HepG2 (cell line): Measurements from ENCODE around the gene TSNAX. TPM values are rescaled to one million over a fixed set of nuclear protein-coding genes. Genes with fewer than 3 reads are reported as not detected.

Experiments used
- ATAC-seq: fragments of 200-7000 bp; cut with Tn5 transposase; 3 replicates; pipeline ENCODE4 v1.9.1; 2020; ENCODE audit warnings: mild to moderate bottlenecking, moderate library complexity
- BruUV-seq: library from RNA; stranded (reverse); fragments of 400-500 nt; replicated peaks from 2 replicates; lab custom pipeline; 2021; lab: Mats Ljungman, UMichigan
- CTCF ChIA-PET: fragments of 300-600 bp; formaldehyde crosslinking; extraction: SDS; loops from one replicate; lab custom pipeline; 2021; ENCODE audit warnings: low total read pairs, inconsistent platforms, low intra/inter-chr PET ratio; lab: Yijun Ruan, JAX
- POLR2A ChIA-PET: fragments of 350-600 bp; sonication (Branson Sonifier 250); formaldehyde crosslinking; loops from one replicate; lab custom pipeline; 2020; ENCODE audit warnings: antibody characterized with exemption, inconsistent platforms; lab: Yijun Ruan, JAX
- DNase-seq: peaks from one replicate; pipeline ENCODE4 v3.0.0-alpha.2; 2015; ENCODE audit warnings: low spot score
- FAIRE-seq: peaks from 3 replicates; lab custom pipeline; 2011; peaks lifted over from hg19 to GRCh38; lab: Jason Lieb, UNC
- H2AFZ ChIP-seq: one replicate; pipeline ENCODE4 v1.6.1; 2011; ENCODE audit warnings: low read length, inconsistent platforms
- H3K27ac ChIP-seq: fragments of 300-600 bp; 3 replicates; pipeline ENCODE4 v1.8.0; 2011; ENCODE audit warnings: mixed run types, mild to moderate bottlenecking, mixed read lengths, low read length, inconsistent platforms; ENCODE audit not compliant: insufficient read depth; ENCODE audit errors: extremely low read length
- H3K27me3 ChIP-seq, 2 experiments: fragments of 200-600 bp in 1 of 2; 2 replicates in 1 of 2; 3 replicates in 1 of 2; pipeline versions ENCODE4 v1.6.0 to v1.8.0; 2011; ENCODE audit warnings: low read length in 2 of 2, mild to moderate bottlenecking in 2 of 2, moderate library complexity in 2 of 2, inconsistent platforms in 1 of 2; ENCODE audit not compliant: insufficient read depth in 2 of 2, control insufficient read depth in 1 of 2
- H3K36me3 ChIP-seq, 2 experiments: fragments of 200-600 bp in 1 of 2; replicated peaks in 1 of 2; 2 replicates in 1 of 2; 3 replicates in 1 of 2; pipeline versions ENCODE4 v1.5.1 to v1.8.0; 2011; ENCODE audit warnings: low read length in 2 of 2, inconsistent platforms in 1 of 2; ENCODE audit not compliant: insufficient read depth in 2 of 2, control insufficient read depth in 1 of 2
- H3K4me1 ChIP-seq: 2 replicates; pipeline ENCODE4 v1.5.1; 2012; ENCODE audit warnings: low read length, inconsistent platforms; ENCODE audit not compliant: insufficient read depth
- H3K4me2 ChIP-seq: 2 replicates; pipeline ENCODE4 v1.6.0; 2011; ENCODE audit warnings: low read depth, low read length, inconsistent platforms
- H3K4me3 ChIP-seq, 3 experiments: fragments of 200-600 bp in 1 of 3; sonication (generic), shearing (Covaris generic) in 1 of 3; replicated peaks in 1 of 3; 2 replicates each; pipeline ENCODE4 v1.5.1; 2011 to 2016; ENCODE audit warnings: low read length in 3 of 3, inconsistent platforms in 2 of 3, low read depth in 2 of 3, mild to moderate bottlenecking in 2 of 3, control low read depth in 1 of 3, mixed read lengths in 1 of 3; ENCODE audit not compliant: insufficient read depth in 1 of 3
- H3K79me2 ChIP-seq: one replicate; pipeline ENCODE4 v1.6.1; 2011; ENCODE audit warnings: low read length, inconsistent platforms; ENCODE audit not compliant: insufficient read depth
- H3K9ac ChIP-seq: 2 replicates; pipeline ENCODE4 v1.6.0; 2011; ENCODE audit warnings: mild to moderate bottlenecking, low read depth, low read length, inconsistent platforms; ENCODE audit not compliant: insufficient read depth
- H3K9me3 ChIP-seq: 2 replicates; pipeline ENCODE4 v1.5.1; 2012; ENCODE audit warnings: mild to moderate bottlenecking, low read length
- H4K20me1 ChIP-seq: 2 replicates; pipeline ENCODE4 v1.6.0; 2011; ENCODE audit warnings: inconsistent platforms, mild to moderate bottlenecking, low read length, moderate library complexity; ENCODE audit not compliant: insufficient read depth
- ZBTB38 ChIP-seq: sonication (generic); formaldehyde crosslinking; IDR thresholded peaks from 2 replicates; pipeline ENCODE4 v1.5.1; 2020; ENCODE audit warnings: mild to moderate bottlenecking, missing genetic modification reagents
- ZSCAN31 ChIP-seq: sonication (generic); formaldehyde crosslinking; IDR thresholded peaks from 2 replicates; pipeline ENCODE4 v1.5.0; 2020; ENCODE audit warnings: low read depth, mild to moderate bottlenecking, missing genetic modification reagents
- WGBS: methylation state at CpG from one replicate; pipeline ENCODE4 v1.1.6; 2017; ENCODE audit warnings: low lambda C conversion rate; 5-methylcytosine and 5-hydroxymethylcytosine counted together
- in situ Hi-C: cut with HindIII; loops from 2 replicates; pipeline ENCODE4 v1.10.0; 2017; ENCODE audit warnings: low pct_unique_long_range_greater_than_20kb; ENCODE audit not compliant: extremely low pct_ligation_motif_present
- intact Hi-C: fragments of 100-400 bp; cut with micrococcal nuclease; formaldehyde crosslinking; loops from one replicate; pipeline ENCODE4 v1.10.0; 2022; ENCODE audit not compliant: unreplicated experiment
- polyA plus RNA-seq, 8 experiments: library from polyadenylated mRNA; depleted of rRNA in 3 of 8; stranded (reverse) in 7 of 8; unstranded in 1 of 8; fragments of >200 nt; fragmentation: Illumina TruSeq in 4 of 8; extraction: Trizol in 4 of 8; gene quantifications; 2 replicates each; pipeline versions ENCODE4 v1.2.1 to v1.2.3, GENCODE V29; 2011 to 2016; ENCODE audit warnings: low read depth in 4 of 8, missing spikeins in 1 of 8, mixed read lengths in 1 of 8; ENCODE audit not compliant: insufficient read depth in 1 of 8
- total RNA-seq, 5 experiments: library from RNA; depleted of rRNA; stranded (reverse); fragments of >200 nt; fragmentation: Illumina TruSeq; extraction: Trizol; gene quantifications; 2 replicates each; pipeline ENCODE4 v1.2.3, GENCODE V29; 2016; ENCODE audit warnings: low read depth in 1 of 5
- TF ChIP-seq, protein P1 (sequence below): sonication (generic); formaldehyde crosslinking; IDR thresholded peaks from 2 replicates; pipeline ENCODE4 v1.5.0; 2020; ENCODE audit warnings: missing genetic modification reagents
- TF ChIP-seq, protein P2 (sequence below): IDR thresholded peaks from 2 replicates; pipeline ENCODE4 v1.6.1; 2016
- TF ChIP-seq, protein P3 (sequence below): sonication (generic); formaldehyde crosslinking; IDR thresholded peaks from 2 replicates; pipeline ENCODE4 v1.4.0; 2020; ENCODE audit warnings: missing genetic modification reagents
- TF ChIP-seq, protein P4 (sequence below): sonication (generic); formaldehyde crosslinking; IDR thresholded peaks from 2 replicates; pipeline ENCODE4 v1.8.0; 2022; ENCODE audit warnings: missing genetic modification reagents, mild to moderate bottlenecking, inconsistent platforms, borderline replicate concordance

Gene TSNAX
- total and polyA plus RNA-seq, 2 of the 13 experiments (the other 11 are each of a cell fraction or from before 2014, with no cell fraction given) = 13.2 to 46.2 TPM

DNA sequence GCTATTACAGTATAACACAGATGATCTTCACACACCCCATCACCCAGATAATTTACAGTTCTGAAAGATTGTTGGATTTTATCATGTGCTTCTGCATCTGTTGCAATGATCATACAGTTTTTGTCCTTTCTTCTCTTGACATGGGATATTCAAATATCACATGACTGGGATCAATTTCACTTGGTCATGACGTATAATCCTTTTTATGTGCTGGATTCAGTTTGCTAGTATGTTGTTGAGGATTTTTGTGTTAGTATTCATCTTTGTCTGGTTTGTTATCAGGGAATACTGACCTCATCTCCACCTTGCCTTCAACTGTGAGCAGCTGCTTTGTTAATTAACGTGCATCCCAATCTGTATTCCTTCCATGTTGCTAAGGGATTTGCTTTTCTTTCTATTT is 53.4 kb downstream of the TSNAX start:
- Histone ChIP-seq H3K4me3 (no peak overlapping the region), H3K4me1 (peaks cover 14% of the 10 kb centered on the region), H3K36me3 (no peaks in the 10 kb centered on the region), H3K27me3 (no peaks in the 10 kb centered on the region), H3K4me2 (no peak overlapping the region), H3K79me2 (no peaks in the 10 kb centered on the region), H2AFZ (no peak overlapping the region), H4K20me1 (no peaks in the 10 kb centered on the region)
- CTCF ChIA-PET = no interaction called here
- ATAC-seq = no peak
- 93% methylated on average over 2 of the region's 2 CpGs for WGBS
- TF ChIP-seq, protein P1, sequence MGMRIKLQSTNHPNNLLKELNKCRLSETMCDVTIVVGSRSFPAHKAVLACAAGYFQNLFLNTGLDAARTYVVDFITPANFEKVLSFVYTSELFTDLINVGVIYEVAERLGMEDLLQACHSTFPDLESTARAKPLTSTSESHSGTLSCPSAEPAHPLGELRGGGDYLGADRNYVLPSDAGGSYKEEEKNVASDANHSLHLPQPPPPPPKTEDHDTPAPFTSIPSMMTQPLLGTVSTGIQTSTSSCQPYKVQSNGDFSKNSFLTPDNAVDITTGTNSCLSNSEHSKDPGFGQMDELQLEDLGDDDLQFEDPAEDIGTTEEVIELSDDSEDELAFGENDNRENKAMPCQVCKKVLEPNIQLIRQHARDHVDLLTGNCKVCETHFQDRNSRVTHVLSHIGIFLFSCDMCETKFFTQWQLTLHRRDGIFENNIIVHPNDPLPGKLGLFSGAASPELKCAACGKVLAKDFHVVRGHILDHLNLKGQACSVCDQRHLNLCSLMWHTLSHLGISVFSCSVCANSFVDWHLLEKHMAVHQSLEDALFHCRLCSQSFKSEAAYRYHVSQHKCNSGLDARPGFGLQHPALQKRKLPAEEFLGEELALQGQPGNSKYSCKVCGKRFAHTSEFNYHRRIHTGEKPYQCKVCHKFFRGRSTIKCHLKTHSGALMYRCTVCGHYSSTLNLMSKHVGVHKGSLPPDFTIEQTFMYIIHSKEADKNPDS (CRISPR knock-in tag) = no peak
- TF ChIP-seq, protein P2, sequence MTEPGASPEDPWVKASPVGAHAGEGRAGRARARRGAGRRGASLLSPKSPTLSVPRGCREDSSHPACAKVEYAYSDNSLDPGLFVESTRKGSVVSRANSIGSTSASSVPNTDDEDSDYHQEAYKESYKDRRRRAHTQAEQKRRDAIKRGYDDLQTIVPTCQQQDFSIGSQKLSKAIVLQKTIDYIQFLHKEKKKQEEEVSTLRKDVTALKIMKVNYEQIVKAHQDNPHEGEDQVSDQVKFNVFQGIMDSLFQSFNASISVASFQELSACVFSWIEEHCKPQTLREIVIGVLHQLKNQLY (CRISPR knock-in tag) = no peak
- TF ChIP-seq, protein P3, sequence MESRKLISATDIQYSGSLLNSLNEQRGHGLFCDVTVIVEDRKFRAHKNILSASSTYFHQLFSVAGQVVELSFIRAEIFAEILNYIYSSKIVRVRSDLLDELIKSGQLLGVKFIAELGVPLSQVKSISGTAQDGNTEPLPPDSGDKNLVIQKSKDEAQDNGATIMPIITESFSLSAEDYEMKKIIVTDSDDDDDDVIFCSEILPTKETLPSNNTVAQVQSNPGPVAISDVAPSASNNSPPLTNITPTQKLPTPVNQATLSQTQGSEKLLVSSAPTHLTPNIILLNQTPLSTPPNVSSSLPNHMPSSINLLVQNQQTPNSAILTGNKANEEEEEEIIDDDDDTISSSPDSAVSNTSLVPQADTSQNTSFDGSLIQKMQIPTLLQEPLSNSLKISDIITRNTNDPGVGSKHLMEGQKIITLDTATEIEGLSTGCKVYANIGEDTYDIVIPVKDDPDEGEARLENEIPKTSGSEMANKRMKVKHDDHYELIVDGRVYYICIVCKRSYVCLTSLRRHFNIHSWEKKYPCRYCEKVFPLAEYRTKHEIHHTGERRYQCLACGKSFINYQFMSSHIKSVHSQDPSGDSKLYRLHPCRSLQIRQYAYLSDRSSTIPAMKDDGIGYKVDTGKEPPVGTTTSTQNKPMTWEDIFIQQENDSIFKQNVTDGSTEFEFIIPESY (CRISPR knock-in tag) = no peak
- no peak for TF ChIP-seq ZSCAN31
- TF ChIP-seq ZBTB38 (CRISPR knock-in tag) = no peak
- TF ChIP-seq, protein P4, sequence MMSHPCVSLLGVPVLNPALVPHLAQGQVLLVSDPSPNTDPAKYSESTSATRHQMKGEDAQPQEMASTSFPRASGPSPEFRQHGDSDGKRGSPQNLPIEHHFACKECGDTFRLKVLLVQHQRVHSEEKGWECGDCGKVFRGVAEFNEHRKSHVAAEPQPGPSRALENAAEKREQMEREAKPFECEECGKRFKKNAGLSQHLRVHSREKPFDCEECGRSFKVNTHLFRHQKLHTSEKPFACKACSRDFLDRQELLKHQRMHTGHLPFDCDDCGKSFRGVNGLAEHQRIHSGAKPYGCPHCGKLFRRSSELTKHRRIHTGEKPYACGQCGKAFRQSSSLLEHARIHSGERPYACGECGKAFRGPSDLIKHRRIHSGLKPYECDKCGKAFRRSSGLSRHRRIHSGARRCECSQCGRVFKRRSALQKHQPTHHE (CRISPR knock-in tag) = no peak
- TF ChIP-seq, all 625 proteins: peak for 0
- no peak for DNase-seq
- H3K9me3 ChIP-seq = no peaks in the 10 kb centered on the region
- in situ Hi-C loops = no loop called here
- H3K9ac ChIP-seq = no peak overlapping the region
- POLR2A ChIA-PET = no interaction called here
- intact Hi-C loops = no loop called here
- FAIRE-seq = no peak
- no TSS peak for BruUV-seq
- H3K27ac ChIP-seq = no peak overlapping the region
